Keratinocyte (primary cell): ENCODE results near the gene VN1R4.
"Not testable (repeated sequence)": the region's sequence is repeated elsewhere in the genome, so short reads cannot be mapped to it uniquely, and the experiment has no call there.

Source experiments
- CTCF ChIP-seq, 3 experiments: IDR thresholded peaks in 1 of 3; conservative IDR thresholded peaks in 1 of 3; optimal IDR thresholded peaks in 1 of 3; 2 replicates in 2 of 3; 3 replicates in 1 of 3; pipeline versions ENCODE3 to v1.5.1; 2011; ENCODE audit warnings: low read length in 3 of 3, mild to moderate bottlenecking in 3 of 3, moderate library complexity in 2 of 3, control low read depth in 1 of 3, inconsistent platforms in 1 of 3; ENCODE audit not compliant: insufficient read depth in 2 of 3; ENCODE audit errors: extremely low read depth in 1 of 3
- EZH2 ChIP-seq: IDR thresholded peaks from one replicate; pipeline ENCODE4 v1.6.1; 2012; ENCODE audit warnings: inconsistent platforms, mild to moderate bottlenecking, low read length, moderate library complexity

GRCh38 chr19:53257715-53258342 lies 9.7 kb downstream of the VN1R4 start, which contains the start of gene VN1R2:
- TF ChIP-seq CTCF (optimal IDR thresholded peaks at IDR 0.05 in 1 of 3, IDR thresholded peaks at IDR 0.05 in 1 of 3, conservative IDR thresholded peaks at IDR 0.05 in 1 of 3; ENCODE audit: extremely low read depth in 1 of 3, insufficient read depth in 2 of 3, low read length in 3 of 3): peak in 1 of 3 experiments; percentile 4
- TF ChIP-seq EZH2: not testable (repeated sequence)
